HUDEP-2 (cell line): Measurements from ENCODE around the gene MTSS2.
"Not testable (repeated sequence)": the region's sequence is repeated elsewhere in the genome, so short reads cannot be mapped to it uniquely, and the experiment has no call there.

ENCODE experiments used
- DNase-seq, 76 experiments: peaks; one replicate each; lab custom pipeline; 2025; ENCODE audit not compliant: unreplicated experiment in 76 of 76; lab: John Stamatoyannopoulos, UW

MTSS2 gene

DNA sequence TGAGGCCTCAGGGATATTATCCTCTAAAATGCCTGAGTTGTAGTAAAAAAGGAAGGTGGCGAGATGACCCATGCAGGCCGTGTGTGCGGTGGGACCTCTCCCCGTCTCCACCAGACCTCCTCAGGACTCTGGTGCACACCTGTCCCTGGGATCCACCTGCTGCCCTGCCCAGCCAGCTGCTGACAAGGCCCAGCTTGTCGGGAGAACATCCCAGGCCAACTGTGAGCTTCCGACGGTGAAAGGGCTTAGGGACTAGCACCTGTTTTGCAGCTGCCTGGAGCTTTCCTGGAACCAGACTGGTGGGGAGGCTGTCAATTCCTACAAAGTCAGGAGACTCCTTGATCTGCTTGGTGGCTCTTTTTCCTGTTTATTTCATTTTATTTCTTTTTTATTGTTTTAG, 27.9 kb downstream of the MTSS2 start:
- DNase-seq = no peak

- no peak for DNase-seq
Measured at GRCh38 chr16:70656712-70657263, 29.1 kb downstream of the MTSS2 start.

- no peak for DNase-seq
Measured at GRCh38 chr16:70656065-70656711, 29.7 kb downstream of the MTSS2 start.

- peak in 72 of 76 experiments; percentile 21 to 91 (median 70) for DNase-seq
Measured at GRCh38 chr16:70653809-70654771, 31.8 kb downstream of the MTSS2 start.

GRCh38 chr16:70653406-70653805, 32.4 kb downstream of the MTSS2 start:
- DNase-seq = no peak

GRCh38 chr16:70652322-70652721, 33.5 kb downstream of the MTSS2 start:
- no peak for DNase-seq

- DNase-seq = no peak
Measured at GRCh38 chr16:70651524-70651923, 34.3 kb downstream of the MTSS2 start.

- no peak for DNase-seq
Measured at GRCh38 chr16:70650216-70650615, 35.6 kb downstream of the MTSS2 start.

DNA sequence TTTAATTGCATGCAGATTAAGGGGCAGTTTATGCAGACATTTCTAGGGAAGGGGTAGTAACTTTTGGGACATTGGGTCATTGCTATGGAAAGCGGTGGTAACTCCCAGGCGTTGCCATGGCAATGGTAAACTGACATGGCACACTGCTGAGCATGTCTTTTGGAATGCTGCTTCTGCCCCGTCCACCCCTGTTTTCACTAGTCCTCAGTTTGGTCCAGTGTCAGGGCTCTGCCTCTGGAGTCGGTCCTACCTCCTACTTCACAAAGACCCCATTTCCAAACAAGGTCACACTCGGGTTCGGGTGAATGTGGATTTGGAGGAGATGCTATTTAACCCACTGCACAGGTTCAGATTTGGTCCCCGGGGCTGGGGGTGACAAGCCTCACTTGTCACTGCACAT, 36.6 kb downstream of the MTSS2 start:
- no peak for DNase-seq

- DNase-seq = no peak
Measured at GRCh38 chr16:70648606-70649005, 37.2 kb downstream of the MTSS2 start.

- DNase-seq = no peak
Measured at GRCh38 chr16:70647441-70648359, 38.2 kb downstream of the MTSS2 start.

- DNase-seq = no peak
Measured at GRCh38 chr16:70646260-70647241, 39.3 kb downstream of the MTSS2 start, which contains the start of gene IL34. Gene IL34, plus strand, starts transcription at chr16:70646559. Its CDS starts 389 bp downstream, at chr16:70646948.

DNA sequence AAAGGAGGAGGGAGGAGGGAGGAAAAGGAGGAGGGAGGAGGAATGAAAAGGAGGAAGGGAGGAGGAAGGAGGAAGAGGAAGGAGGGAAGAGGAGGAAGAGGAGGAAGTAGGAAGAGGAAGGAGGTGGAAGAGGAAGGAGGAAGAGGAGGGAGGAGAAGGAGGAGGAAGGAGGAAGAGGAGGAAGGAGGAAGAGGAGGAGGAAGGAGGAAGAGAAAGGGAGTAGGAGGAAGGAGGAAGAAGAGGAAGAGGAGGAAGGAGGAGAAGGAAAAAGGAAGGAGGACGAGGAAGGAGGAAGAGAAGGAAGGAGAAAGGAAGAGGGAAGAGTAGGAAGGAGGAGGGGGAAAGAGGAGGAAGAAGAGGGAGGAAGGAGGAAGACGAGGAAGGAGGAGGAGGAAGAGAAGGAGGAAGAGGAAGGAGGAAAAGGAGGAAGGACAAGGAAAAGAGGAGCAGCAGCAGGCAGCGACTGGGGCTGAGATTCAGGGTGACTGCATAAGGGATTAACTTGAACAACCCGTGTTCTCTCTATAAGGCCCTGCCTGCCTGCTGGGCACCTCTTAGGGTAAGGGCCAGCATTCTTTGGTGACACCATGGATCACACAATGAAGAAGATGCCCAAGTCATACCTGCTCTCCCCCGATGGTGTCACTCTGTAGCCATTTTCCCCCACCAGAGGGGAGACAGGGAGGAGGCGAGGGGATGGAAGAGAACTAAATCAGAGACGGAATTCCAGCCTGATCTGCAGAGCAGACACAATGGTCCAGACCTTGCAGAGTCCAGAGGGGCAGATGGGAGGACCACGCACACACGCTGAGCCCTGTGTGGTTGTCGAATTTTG, 40.9 kb downstream of the MTSS2 start:
- no peak for DNase-seq

DNA sequence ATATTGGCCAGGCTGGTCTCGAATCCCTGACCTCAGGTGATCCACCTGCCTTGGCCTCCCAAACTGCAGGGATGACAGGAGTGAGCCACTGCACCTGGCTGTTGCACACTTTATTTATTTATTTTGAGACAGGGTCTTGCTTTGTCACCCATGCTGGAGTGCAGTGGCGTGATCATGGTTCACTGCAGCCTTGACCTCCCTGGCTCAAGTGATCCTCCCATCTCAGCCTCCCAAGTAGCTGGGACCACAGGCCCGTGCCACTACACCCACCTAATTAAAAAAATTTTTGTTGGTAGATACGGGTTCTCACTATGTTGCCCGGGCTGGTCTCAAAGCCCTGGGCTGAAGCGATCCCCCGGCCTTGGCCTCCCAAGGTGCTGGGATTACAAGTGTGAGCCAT, 42.6 kb downstream of the MTSS2 start:
- not testable (repeated sequence) for DNase-seq

GRCh38 chr16:70642633-70643032, 43.2 kb downstream of the MTSS2 start:
- DNase-seq = no peak

DNA sequence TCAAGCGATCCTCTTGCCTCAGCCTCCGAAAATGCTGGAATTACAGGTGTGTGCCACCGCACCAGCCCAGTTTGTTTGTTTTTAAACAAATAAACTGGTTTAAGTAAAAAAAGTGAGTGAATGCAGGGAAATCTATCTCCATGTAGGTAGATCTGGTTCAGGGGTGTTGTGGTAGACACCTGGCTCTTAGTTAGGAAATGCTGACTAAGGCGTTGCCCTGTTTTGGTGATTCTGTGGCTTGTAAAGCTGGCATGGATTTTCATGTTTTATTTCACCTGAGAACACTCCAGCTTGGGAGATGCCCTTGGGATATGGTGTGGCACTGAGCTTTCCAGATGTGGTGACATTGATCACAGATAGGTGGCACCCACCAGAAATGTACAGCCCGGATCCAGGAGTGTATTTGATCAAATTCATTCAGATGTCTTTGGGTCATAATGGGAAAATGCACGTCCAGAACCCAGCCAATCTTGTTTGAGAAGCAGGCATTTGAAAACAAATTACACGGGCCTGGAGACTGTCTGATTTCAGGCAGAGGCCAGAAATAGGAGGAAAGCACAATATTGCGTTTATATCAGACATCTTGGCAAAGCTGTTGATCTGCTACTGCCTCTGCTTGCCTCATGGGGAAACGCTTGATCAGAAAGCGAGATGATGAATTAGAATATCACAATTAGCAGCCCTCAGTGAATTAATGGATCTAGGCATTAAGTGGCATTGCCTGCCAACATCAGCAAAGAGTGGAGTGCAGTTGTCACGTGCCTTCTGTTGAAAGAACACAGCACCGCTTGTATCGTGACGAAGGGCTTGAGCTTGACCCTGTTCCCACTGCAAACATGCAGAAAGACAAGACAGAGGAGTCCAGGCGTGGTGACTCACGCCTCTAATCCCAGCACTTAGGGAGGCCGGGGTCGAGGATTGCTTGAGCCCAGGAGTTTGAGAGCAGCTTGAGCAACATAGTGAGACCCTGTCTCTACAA, 46.8 kb downstream of the MTSS2 start:
- no peak for DNase-seq
